ENCODE results near the gene ADAT3.

GRCh38 chr19:1893791-1894190, 11.4 kb upstream of the ADAT3 start:
- no peak for TF ChIP-seq CTCF (IDR thresholded peaks at IDR 0.05)
- no peak for TF ChIP-seq POLR2AphosphoS5 (IDR thresholded peaks at IDR 0.05)
- TF ChIP-seq POLR2A (IDR thresholded peaks at IDR 0.05), result no peak
